Keratinocyte (primary cell): ENCODE data around the gene ERRFI1.

Experiments used
- CTCF ChIP-seq, 3 experiments: IDR thresholded peaks in 1 of 3; conservative IDR thresholded peaks in 1 of 3; optimal IDR thresholded peaks in 1 of 3; 2 replicates in 2 of 3; 3 replicates in 1 of 3; pipeline versions ENCODE3 to v1.5.1; 2011; ENCODE audit warnings: low read length in 3 of 3, mild to moderate bottlenecking in 3 of 3, moderate library complexity in 2 of 3, control low read depth in 1 of 3, inconsistent platforms in 1 of 3; ENCODE audit not compliant: insufficient read depth in 2 of 3; ENCODE audit errors: extremely low read depth in 1 of 3
- EZH2 ChIP-seq: IDR thresholded peaks from one replicate; pipeline ENCODE4 v1.6.1; 2012; ENCODE audit warnings: inconsistent platforms, mild to moderate bottlenecking, low read length, moderate library complexity

GRCh38 chr1:7991504-7992440, 34.3 kb downstream of the ERRFI1 start:
- TF ChIP-seq CTCF (optimal IDR thresholded peaks at IDR 0.05 in 1 of 3, IDR thresholded peaks at IDR 0.05 in 1 of 3, conservative IDR thresholded peaks at IDR 0.05 in 1 of 3; ENCODE audit: extremely low read depth in 1 of 3, insufficient read depth in 2 of 3, low read length in 3 of 3) (no peak), EZH2 (no peak)
